ENCODE data around the gene EARS2. TPM values are rescaled to one million over a fixed set of nuclear protein-coding genes. Genes with fewer than 3 reads are reported as not detected.

Gene EARS2
- total and polyA plus RNA-seq, 9 donors, result 9.5 to 29.0 (median 18.5) TPM

DNA sequence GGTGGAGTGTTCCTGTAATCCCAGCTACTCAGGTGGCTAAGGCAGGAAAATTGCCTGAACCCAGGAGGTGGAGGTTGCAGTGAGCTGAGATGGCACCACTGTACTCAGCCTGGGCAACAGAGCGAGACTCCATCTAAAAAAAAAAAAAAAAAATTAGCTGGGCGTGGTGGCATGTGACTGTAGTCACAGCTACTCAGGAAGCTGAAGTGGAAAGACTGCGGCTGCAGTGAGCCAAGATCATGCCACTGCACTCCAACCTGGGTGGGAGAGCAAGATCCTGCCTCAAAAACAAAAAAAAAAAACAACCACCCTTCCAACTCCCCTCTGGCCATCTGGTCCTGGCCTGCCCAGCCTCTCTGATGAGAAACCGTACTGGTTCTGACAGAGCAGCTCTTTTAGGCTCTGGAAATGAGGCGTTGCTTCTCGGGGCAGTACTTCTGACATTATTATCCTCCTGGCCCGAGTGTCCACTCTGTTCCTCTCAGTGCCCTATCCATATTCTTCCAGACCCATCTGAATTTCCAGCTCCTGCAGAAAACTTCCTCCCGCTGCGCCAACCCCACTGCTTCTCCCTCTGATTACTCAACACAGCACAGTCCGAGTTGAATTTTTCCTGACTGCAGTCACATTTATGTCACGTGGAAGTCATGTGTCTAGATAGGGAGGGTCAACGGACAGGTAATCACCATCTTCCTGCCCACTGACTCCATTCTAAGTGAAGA lies 60.2 kb downstream of the EARS2 start:
- H3K4me1 ChIP-seq (ENCODE audit: insufficient read depth), result peaks cover 34% of the 10 kb centered on the region
- intact Hi-C loops (cut with DNase I), result loop anchor here in 1 of 4 donors (10.0 kb wide), 1 partner anchor 72 kb away; no protein-coding TSS in a partner anchor
- peak in 4 of 5 donors; percentile 47 to 56 (median 50) for DNase-seq
- 16 to 31% (median 17%) methylated on average over 12 of the region's 12 CpGs for WGBS, 3 donors
- H3K36me3 ChIP-seq, result no peaks in the 10 kb centered on the region
- no peak overlapping the region for H3K4me3 ChIP-seq
- no peaks in the 10 kb centered on the region for H3K9me3 ChIP-seq
- H3K27ac ChIP-seq, result peak overlapping the region; percentile 45 to 56
- no peaks in the 10 kb centered on the region for H3K27me3 ChIP-seq
- TF ChIP-seq POLR2A (IDR thresholded peaks at IDR 0.05) (no peak), CTCF (IDR thresholded peaks at IDR 0.05) (no peak), EP300 (IDR thresholded peaks at IDR 0.05) (no peak)

- peaks cover 28% of the 10 kb centered on the region for H3K4me1 ChIP-seq (ENCODE audit: insufficient read depth)
- intact Hi-C loops (cut with DNase I), result loop anchor here in 1 of 4 donors (10.0 kb wide), 1 partner anchor 71 kb away; no protein-coding TSS in a partner anchor
- DNase-seq, result no peak
- TF ChIP-seq EP300 (IDR thresholded peaks at IDR 0.05) (no peak), CTCF (IDR thresholded peaks at IDR 0.05) (no peak), POLR2A (IDR thresholded peaks at IDR 0.05) (no peak)
- H3K9me3 ChIP-seq, result no peaks in the 10 kb centered on the region
- 90 to 99% (median 96%) methylated on average over 4 of the region's 4 CpGs for WGBS, 3 donors
- no peak overlapping the region for H3K27ac ChIP-seq
- H3K27me3 ChIP-seq, result no peaks in the 10 kb centered on the region
- no peak overlapping the region for H3K4me3 ChIP-seq
- no peaks in the 10 kb centered on the region for H3K36me3 ChIP-seq
These were observed 61.5 kb downstream of the EARS2 start for GRCh38 chr16:23495671-23496070.

DNA sequence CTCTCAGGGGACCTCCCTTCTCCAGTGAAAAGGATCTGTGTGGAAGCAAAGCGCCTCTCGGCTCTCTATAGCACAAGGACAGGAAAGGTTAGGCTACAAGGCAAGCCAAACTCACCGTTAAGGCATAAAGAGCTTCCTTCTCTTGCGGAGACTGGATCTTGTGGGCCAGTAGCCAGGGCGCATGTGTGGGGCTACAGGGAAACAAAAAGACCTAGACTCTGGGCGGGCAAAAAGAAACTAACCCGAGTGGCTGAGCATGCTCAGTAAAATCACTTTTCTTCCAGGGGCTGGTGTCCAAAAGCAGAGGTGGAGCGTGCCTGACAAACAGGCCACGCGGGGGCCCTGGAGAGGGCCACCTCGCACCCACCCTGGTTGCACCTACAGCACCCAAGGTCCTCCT lies 63.0 kb downstream of the EARS2 start:
- WGBS, 3 donors, result 87 to 90% (median 88%) methylated on average over 11 of the region's 11 CpGs
- Histone ChIP-seq H3K4me3 (no peak overlapping the region), H3K36me3 (no peaks in the 10 kb centered on the region), H3K27me3 (no peaks in the 10 kb centered on the region), H3K27ac (no peak overlapping the region), H3K9me3 (no peaks in the 10 kb centered on the region), H3K4me1 (ENCODE audit: insufficient read depth) (peaks cover 17% of the 10 kb centered on the region)
- TF ChIP-seq EP300 (IDR thresholded peaks at IDR 0.05), result no peak
- no peak for TF ChIP-seq POLR2A (IDR thresholded peaks at IDR 0.05)
- TF ChIP-seq CTCF (IDR thresholded peaks at IDR 0.05), result no peak
- no peak for DNase-seq
- intact Hi-C loops (cut with DNase I), result loop anchor here in 1 of 4 donors (10.0 kb wide), 1 partner anchor 69 kb away; no protein-coding TSS in a partner anchor

DNA sequence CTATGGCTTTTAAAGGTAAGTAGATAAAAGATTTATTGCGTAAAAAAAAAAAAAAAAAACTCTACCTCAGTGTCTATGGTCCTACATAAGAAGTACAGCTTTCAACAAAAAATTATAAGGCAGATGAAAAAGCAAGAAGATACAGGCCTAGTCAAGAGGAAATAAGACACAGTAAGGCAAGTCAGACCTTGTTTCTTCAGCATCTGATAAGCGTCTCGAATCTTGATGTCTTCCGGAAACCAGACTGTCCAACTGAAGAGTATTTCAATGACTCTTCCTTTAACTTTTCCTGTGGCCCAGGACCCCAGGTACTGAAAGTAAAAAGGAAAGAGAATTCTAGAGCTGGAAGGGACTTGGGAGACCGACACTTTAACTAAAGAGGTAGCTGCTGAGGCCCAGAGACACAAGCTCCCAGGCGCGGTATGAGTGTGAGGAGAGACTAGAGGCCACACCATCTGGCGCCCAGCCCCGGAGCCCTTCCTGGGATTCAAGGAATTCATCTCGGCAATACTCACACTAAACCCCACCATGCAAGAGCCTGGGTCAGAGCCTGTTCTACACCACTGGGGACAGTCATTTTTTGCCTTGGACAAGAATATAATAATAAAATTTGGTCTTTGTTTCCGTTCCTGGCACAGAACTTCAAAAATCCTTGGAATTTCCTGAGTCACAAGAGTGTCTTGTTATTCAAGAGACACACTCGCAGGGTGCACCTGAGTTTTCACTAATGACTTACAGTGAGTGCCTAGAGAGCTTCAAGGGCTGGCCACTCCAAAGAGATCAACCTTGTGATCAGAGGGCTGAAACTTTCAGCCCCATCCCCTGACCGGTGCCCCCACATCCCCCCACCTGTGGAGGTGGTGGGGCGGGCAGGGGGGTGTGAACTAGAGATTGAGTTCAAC lies 65.4 kb downstream of the EARS2 start:
- Histone ChIP-seq H3K36me3 (no peaks in the 10 kb centered on the region), H3K9me3 (no peaks in the 10 kb centered on the region), H3K27me3 (no peaks in the 10 kb centered on the region), H3K4me3 (no peak overlapping the region), H3K4me1 (ENCODE audit: insufficient read depth) (peaks cover 3% of the 10 kb centered on the region), H3K27ac (no peak overlapping the region)
- 77 to 80% (median 80%) methylated on average over 14 of the region's 14 CpGs for WGBS, 3 donors
- TF ChIP-seq EP300 (IDR thresholded peaks at IDR 0.05) (no peak), POLR2A (IDR thresholded peaks at IDR 0.05) (no peak), CTCF (IDR thresholded peaks at IDR 0.05) (no peak)
- DNase-seq, result no peak
- intact Hi-C loops (cut with DNase I), result loop anchor here in 1 of 4 donors (10.0 kb wide), 1 partner anchor 67 kb away; no protein-coding TSS in a partner anchor

Measured in ovary (tissue), 9 donors.